Right lobe of liver (tissue), 6 donors: Measurements from ENCODE around the gene PSMC4. TPM values are rescaled to one million over a fixed set of nuclear protein-coding genes. Genes with fewer than 3 reads are reported as not detected.

Experiments
- ATAC-seq, 4 donors: fragments of 200-7000 bp; cut with Tn5 transposase; one replicate each; pipeline ENCODE4 v1.9.1; 2020; ENCODE audit warnings: mild to moderate bottlenecking in 4 of 4, moderate library complexity in 4 of 4
- DNase-seq, 3 donors: peaks; one replicate each; pipeline ENCODE4 v3.0.0-alpha.2; 2020
- H3K27ac ChIP-seq, 3 donors: fragments of 200-600 bp; one replicate each; pipeline ENCODE4 v1.8.0; 2022
- H3K27me3 ChIP-seq, 2 donors: fragments of 200-600 bp; one replicate each; pipeline ENCODE4 v1.8.0; 2022
- H3K36me3 ChIP-seq, 4 donors: fragments of 200-600 bp; sonication (generic) in 1 of 4; one replicate each; pipeline versions ENCODE4 v1.5.1 to v1.8.0; 2017 to 2022; ENCODE audit warnings: control low read depth in 1 of 4
- H3K4me1 ChIP-seq, 4 donors: fragments of 200-600 bp; sonication (generic) in 1 of 4; one replicate each; pipeline versions ENCODE4 v1.5.1 to v1.8.0; 2017 to 2022; ENCODE audit warnings: control low read depth in 1 of 4
- H3K4me3 ChIP-seq, 3 donors: fragments of 200-600 bp; one replicate each; pipeline ENCODE4 v1.8.0; 2022
- H3K9me3 ChIP-seq, 4 donors: fragments of 200-600 bp; sonication (generic) in 1 of 4; one replicate each; pipeline versions ENCODE4 v1.5.1 to v1.8.0; 2017 to 2022; ENCODE audit warnings: control low read depth in 1 of 4
- POLR2A ChIP-seq: fragments of 450-650 bp; IDR thresholded peaks from one replicate; pipeline ENCODE4 v1.6.1; 2017; ENCODE audit warnings: antibody characterized with exemption, mild to moderate bottlenecking
- WGBS: methylation state at CpG from one replicate; pipeline ENCODE4 v1.1.6; 2018; ENCODE audit warnings: low coverage, low lambda C conversion rate; ENCODE audit not compliant: insufficient coverage; ENCODE audit errors: missing lambda C conversion rate; 5-methylcytosine and 5-hydroxymethylcytosine counted together
- intact Hi-C, 2 donors: fragments of 100-400 bp; cut with DNase I; formaldehyde crosslinking; loops; one replicate each; pipeline versions ENCODE4 v1.11.2 to v1.14.1; 2022
- total RNA-seq, 6 experiments: library from RNA; depleted of rRNA in 2 of 6; stranded (reverse); fragments of >200 nt in 2 of 6; fragmentation: NEBNext Ultra II Directional in 3 of 6; extraction: Animal tissue kit (Norgen Biotek cat#: 25700) in 3 of 6; gene quantifications; one replicate each; pipeline versions ENCODE4 v1.1.0 to v1.2.4, GENCODE V29; 2016 to 2023
- TF ChIP-seq, protein P1 (sequence below), 4 donors: fragments of 200-600 bp in 3 of 4; fragments of 450-650 bp in 1 of 4; IDR thresholded peaks; one replicate each; pipeline versions ENCODE4 v1.5.1 to v1.8.0; 2016 to 2022; ENCODE audit warnings: antibody characterized with exemption in 4 of 4, mild to moderate bottlenecking in 2 of 4
- donor health status: DM: no; HTN: yes; CAD: no.
- donor health status: DM: no; HTN: no; CAD: no.
- donor health status: DM: no; HTN: no; CAD: no.
- donor health status: DM: no; HTN: yes; CAD: no.
- donor health status: DM: no; HTN: yes; CAD: no.

The PSMC4 gene
- total RNA-seq, 6 experiments from 2014 or later: 40.0 to 106 (median 52.5) TPM

DNA sequence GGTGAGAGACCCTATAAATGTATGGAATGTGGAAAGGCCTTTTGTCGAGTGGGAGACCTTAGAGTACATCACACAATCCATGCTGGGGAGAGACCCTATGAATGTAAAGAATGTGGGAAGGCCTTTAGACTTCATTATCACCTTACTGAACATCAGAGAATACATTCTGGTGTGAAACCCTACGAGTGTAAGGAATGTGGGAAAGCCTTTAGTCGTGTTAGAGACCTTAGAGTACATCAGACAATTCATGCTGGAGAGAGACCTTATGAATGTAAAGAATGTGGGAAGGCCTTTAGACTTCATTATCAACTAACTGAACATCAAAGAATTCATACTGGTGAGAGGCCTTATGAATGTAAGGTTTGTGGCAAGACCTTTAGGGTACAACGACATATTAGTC, 43.0 kb downstream of the PSMC4 start:
- no peaks in the 10 kb centered on the region for H3K27me3 ChIP-seq
- peaks cover 0 to 31% (median 8%) of the 10 kb centered on the region in 4 donors for H3K36me3 ChIP-seq
- intact Hi-C loops: no loop called here
- TF ChIP-seq, protein P1, sequence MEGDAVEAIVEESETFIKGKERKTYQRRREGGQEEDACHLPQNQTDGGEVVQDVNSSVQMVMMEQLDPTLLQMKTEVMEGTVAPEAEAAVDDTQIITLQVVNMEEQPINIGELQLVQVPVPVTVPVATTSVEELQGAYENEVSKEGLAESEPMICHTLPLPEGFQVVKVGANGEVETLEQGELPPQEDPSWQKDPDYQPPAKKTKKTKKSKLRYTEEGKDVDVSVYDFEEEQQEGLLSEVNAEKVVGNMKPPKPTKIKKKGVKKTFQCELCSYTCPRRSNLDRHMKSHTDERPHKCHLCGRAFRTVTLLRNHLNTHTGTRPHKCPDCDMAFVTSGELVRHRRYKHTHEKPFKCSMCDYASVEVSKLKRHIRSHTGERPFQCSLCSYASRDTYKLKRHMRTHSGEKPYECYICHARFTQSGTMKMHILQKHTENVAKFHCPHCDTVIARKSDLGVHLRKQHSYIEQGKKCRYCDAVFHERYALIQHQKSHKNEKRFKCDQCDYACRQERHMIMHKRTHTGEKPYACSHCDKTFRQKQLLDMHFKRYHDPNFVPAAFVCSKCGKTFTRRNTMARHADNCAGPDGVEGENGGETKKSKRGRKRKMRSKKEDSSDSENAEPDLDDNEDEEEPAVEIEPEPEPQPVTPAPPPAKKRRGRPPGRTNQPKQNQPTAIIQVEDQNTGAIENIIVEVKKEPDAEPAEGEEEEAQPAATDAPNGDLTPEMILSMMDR (IDR thresholded peaks at IDR 0.05): no peak
- no peak for TF ChIP-seq POLR2A
- no peak overlapping the region for H3K27ac ChIP-seq
- WGBS: 100% methylated on average over 4 of the region's 4 CpGs
- DNase-seq: no peak
- peaks cover 0 to 67% (median 23%) of the 10 kb centered on the region in 4 donors for H3K9me3 ChIP-seq
- H3K4me3 ChIP-seq: no peak overlapping the region
- ATAC-seq: no peak
- peaks cover 0 to 3% (median 0%) of the 10 kb centered on the region in 4 donors for H3K4me1 ChIP-seq

DNA sequence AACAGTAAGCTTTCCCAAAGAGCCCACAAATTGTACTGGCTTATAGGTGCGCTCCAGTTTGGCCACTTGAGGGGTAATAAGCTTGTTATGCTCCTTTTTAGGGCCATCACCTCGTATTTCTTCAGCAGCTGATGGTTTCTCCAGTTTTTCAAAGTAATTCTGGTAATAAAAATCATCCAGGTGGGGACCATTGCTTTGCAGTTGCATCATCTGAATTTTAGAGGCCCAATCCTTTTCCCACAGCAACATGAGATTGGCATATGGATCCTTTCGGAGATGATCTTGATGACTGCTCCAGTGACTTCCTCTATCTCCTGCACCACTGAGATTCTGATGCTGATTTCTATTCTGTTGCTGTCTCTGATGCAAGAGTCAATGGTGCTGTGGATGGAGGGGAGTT, 53.0 kb downstream of the PSMC4 start:
- ATAC-seq (no peak), DNase-seq (no peak)
- Histone ChIP-seq H3K27ac (no peak overlapping the region), H3K36me3 (no peaks in the 10 kb centered on the region), H3K4me3 (no peak overlapping the region), H3K27me3 (no peaks in the 10 kb centered on the region), H3K9me3 (peaks cover 0 to 52% (median 20%) of the 10 kb centered on the region in 4 donors), H3K4me1 (no peaks in the 10 kb centered on the region)
- 67% methylated on average over 2 of the region's 3 CpGs for WGBS
- intact Hi-C loops: no loop called here
- no peak for TF ChIP-seq POLR2A
- TF ChIP-seq, protein P1 (IDR thresholded peaks at IDR 0.05): no peak

DNA sequence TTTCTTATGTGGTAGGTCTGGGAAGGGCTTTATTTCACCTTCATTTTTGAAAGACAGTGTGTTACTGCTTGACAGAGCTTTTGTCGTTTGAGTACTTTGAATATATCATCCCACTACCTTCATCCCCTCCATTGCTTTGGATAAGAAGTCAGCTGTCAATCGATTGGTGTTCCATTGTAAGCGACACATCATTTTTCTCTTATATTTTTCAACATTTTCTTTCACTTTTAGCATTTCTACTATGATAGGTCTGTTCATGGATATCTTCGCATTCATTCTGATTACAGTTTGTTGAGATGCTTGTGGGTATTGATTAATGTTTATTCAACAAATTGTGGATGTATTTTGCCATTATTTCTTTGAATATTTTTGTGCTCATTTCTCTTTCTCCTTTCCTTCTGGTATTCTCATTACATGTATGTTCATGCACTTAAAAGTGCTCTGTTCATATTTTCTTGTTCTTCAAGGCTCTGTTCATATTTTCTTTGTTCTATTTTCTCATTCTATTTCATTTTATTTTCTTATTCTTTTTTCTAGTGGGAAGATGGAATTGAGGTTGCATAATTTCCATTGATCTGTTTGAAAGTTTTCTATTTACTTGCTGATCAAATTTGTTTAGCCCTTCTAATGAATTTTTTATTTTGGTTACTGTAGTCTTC, 55.1 kb downstream of the PSMC4 start:
- H3K4me3 ChIP-seq: no peak overlapping the region
- peaks cover 3 to 55% (median 22%) of the 10 kb centered on the region in 4 donors for H3K9me3 ChIP-seq
- TF ChIP-seq POLR2A: no peak
- TF ChIP-seq, protein P1 (IDR thresholded peaks at IDR 0.05): no peak
- no peaks in the 10 kb centered on the region for H3K36me3 ChIP-seq
- no peaks in the 10 kb centered on the region for H3K4me1 ChIP-seq
- intact Hi-C loops: no loop called here
- no peaks in the 10 kb centered on the region for H3K27me3 ChIP-seq
- 96% methylated on average over 4 of the region's 4 CpGs for WGBS
- H3K27ac ChIP-seq: no peak overlapping the region
- DNase-seq (no peak), ATAC-seq (no peak)

DNA sequence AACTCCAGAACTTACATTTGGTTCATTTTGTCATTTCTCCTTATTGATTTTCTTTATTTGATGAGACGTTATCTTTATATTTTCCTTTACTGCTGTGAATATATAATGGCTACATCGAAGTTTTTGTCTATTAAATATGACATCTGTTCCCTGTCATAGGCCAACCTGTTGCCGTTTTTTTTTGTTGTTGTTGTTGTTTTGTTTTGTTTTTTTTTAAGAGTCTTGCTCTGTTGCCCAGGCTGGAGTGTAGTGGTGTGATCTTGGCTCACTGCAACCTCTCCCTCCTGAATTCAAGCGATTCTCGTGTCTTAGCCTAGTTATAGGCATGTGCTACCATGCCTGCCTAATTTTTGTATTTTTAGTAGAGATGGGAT, 55.6 kb downstream of the PSMC4 start:
- DNase-seq (no peak), ATAC-seq (no peak)
- intact Hi-C loops: no loop called here
- TF ChIP-seq POLR2A: no peak
- TF ChIP-seq, protein P1 (IDR thresholded peaks at IDR 0.05): no peak
- H3K27ac ChIP-seq: no peak overlapping the region
- H3K27me3 ChIP-seq: no peaks in the 10 kb centered on the region
- WGBS: 89% methylated on average over 5 of the region's 5 CpGs
- no peaks in the 10 kb centered on the region for H3K4me1 ChIP-seq
- H3K9me3 ChIP-seq: peaks cover 3 to 55% (median 27%) of the 10 kb centered on the region in 4 donors
- no peak overlapping the region for H3K4me3 ChIP-seq
- no peaks in the 10 kb centered on the region for H3K36me3 ChIP-seq

Other genes starting within 250 kb of the PSMC4 start
- gene CLC, start 233.1 kb upstream of the PSMC4 start, total RNA-seq: not detected
- gene LEUTX, start 192.3 kb upstream of the PSMC4 start, total RNA-seq: not detected
- 1 to 10 TPM; 2.5 to 6.3 (median 4.4) TPM for gene DYRK1B, start 137.0 kb upstream of the PSMC4 start, total RNA-seq
- 10 to 100 TPM; 46.1 to 76.2 (median 51.4) TPM for gene FBL, start 124.8 kb upstream of the PSMC4 start, total RNA-seq
- 10 to 100 TPM in 1 of 6 experiments, 1 to 10 TPM in 5; 3.8 to 31.6 (median 3.9) TPM for gene FCGBP, start 36.5 kb upstream of the PSMC4 start, total RNA-seq
- gene ZNF546, start 25.9 kb downstream of the PSMC4 start, total RNA-seq: 1 to 10 TPM; 1.5 to 5.4 (median 3.5) TPM
- gene ZNF780B, start 85.1 kb downstream of the PSMC4 start, total RNA-seq: 1 to 10 TPM; 3.2 to 9.6 (median 5.8) TPM
- 10 to 100 TPM in 4 of 6 experiments, 1 to 10 TPM in 2; 8.4 to 11.1 (median 10.2) TPM for gene ZNF780A, start 119.8 kb downstream of the PSMC4 start, total RNA-seq
- gene MAP3K10, start 220.3 kb downstream of the PSMC4 start, total RNA-seq: 1 to 10 TPM; 4.2 to 7.0 (median 6.5) TPM
- gene TTC9B, start 247.2 kb downstream of the PSMC4 start, total RNA-seq: not detected